ENCODE results near the gene RRP12. TPM values are rescaled to one million over a fixed set of nuclear protein-coding genes. Genes with fewer than 3 reads are reported as not detected.

Gene RRP12
- total RNA-seq, 1 donor, result 15.9 TPM

DNA sequence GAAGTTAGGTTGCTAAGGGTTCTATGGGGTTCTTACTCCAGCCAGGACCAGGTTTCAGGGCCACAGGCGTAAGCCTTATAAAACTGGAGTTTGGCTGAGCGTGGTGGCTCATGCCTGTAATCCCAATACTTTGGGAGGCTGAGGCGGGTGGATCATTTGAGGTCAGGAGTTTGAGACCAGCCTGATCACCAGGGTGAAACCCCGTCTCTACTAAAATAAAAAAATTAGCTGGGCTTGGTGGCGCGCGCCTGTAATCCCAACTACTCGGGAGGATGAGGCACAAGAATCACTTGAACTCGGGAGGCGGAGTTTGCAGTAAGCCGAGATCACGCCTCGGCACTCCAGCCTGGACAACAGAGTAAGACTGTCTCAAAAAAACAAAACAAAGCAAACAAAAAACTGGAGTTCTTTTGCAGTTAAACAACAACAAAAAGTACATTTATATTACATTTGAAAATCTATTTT is 347 bp upstream of the RRP12 start:
- peaks cover 18% of the 10 kb centered on the region for H3K36me3 ChIP-seq (ENCODE audit: insufficient read depth, low read length)
- TF ChIP-seq, protein P1, sequence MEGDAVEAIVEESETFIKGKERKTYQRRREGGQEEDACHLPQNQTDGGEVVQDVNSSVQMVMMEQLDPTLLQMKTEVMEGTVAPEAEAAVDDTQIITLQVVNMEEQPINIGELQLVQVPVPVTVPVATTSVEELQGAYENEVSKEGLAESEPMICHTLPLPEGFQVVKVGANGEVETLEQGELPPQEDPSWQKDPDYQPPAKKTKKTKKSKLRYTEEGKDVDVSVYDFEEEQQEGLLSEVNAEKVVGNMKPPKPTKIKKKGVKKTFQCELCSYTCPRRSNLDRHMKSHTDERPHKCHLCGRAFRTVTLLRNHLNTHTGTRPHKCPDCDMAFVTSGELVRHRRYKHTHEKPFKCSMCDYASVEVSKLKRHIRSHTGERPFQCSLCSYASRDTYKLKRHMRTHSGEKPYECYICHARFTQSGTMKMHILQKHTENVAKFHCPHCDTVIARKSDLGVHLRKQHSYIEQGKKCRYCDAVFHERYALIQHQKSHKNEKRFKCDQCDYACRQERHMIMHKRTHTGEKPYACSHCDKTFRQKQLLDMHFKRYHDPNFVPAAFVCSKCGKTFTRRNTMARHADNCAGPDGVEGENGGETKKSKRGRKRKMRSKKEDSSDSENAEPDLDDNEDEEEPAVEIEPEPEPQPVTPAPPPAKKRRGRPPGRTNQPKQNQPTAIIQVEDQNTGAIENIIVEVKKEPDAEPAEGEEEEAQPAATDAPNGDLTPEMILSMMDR (IDR thresholded peaks at IDR 0.05; ENCODE audit: extremely low read depth, low read depth, low read length), result no peak
- peaks cover 13% of the 10 kb centered on the region for H3K79me2 ChIP-seq (ENCODE audit: insufficient read depth, low read length)
- no peaks in the 10 kb centered on the region for H3K27me3 ChIP-seq (ENCODE audit: insufficient read depth, low read length)
- H4K20me1 ChIP-seq (ENCODE audit: insufficient read depth, low read length), result peaks cover 3% of the 10 kb centered on the region
- H3K27ac ChIP-seq (ENCODE audit: low read depth, low read length), result peak overlapping the region; percentile 97
- DNase-seq (ENCODE audit: insufficient read length, low spot score, missing footprints), result no peak
- peaks cover 7% of the 10 kb centered on the region for H3K4me1 ChIP-seq (ENCODE audit: insufficient read depth, low read length)
- H2AFZ ChIP-seq (ENCODE audit: low read length), result peak overlapping the region; percentile 87
- H3K4me2 ChIP-seq (ENCODE audit: insufficient read depth, low read length), result peak overlapping the region; percentile 100
- H3K9me3 ChIP-seq (ENCODE audit: low read depth, low read length), result no peaks in the 10 kb centered on the region
- H3K4me3 ChIP-seq (ENCODE audit: insufficient read depth, low read length), result peak overlapping the region; percentile 97

DNA sequence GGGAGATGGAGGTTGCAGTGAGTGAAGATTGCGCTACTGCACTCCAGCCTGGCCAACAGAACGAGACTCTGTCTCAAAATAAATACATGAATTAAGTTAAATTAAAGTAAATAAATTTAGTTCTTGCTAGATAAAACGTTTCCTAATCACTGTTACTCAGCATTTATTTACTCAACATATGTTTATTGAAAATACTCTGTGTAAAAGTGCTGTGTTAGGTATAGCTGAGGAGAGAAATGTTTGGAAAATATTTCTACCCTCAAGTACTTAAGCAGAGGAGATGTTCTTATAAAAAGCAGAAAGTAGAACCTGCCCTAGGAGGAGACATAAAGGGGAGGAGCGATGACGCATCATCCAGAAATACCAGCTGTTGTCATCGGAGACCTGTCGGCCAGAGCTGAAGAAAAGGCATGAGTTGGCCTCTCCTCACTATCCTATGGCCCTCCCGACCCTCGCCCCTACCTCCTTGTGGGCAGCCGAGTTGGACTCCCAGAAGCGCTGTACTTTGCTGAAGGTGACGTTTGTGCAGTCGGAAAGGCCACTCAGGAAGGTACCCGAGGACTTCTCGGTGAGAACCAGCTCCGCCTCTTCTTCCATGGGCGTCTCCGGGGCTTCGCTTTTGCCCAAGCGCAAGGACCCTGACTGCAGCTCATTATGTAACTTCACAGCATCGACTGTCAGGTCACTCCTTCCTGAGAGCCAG is 1.1 kb downstream of the RRP12 start:
- Histone ChIP-seq H3K27me3 (ENCODE audit: insufficient read depth, low read length) (no peaks in the 10 kb centered on the region), H3K4me3 (ENCODE audit: insufficient read depth, low read length) (peak overlapping the region; percentile 97), H3K36me3 (ENCODE audit: insufficient read depth, low read length) (peaks cover 25% of the 10 kb centered on the region), H4K20me1 (ENCODE audit: insufficient read depth, low read length) (peaks cover 3% of the 10 kb centered on the region), H3K27ac (ENCODE audit: low read depth, low read length) (peak overlapping the region; percentile 97), H3K79me2 (ENCODE audit: insufficient read depth, low read length) (peaks cover 13% of the 10 kb centered on the region), H3K4me2 (ENCODE audit: insufficient read depth, low read length) (peak overlapping the region; percentile 100), H3K4me1 (ENCODE audit: insufficient read depth, low read length) (peaks cover 7% of the 10 kb centered on the region), H2AFZ (ENCODE audit: low read length) (peak overlapping the region; percentile 87), H3K9me3 (ENCODE audit: low read depth, low read length) (no peaks in the 10 kb centered on the region)
- TF ChIP-seq, protein P1 (IDR thresholded peaks at IDR 0.05; ENCODE audit: extremely low read depth, low read depth, low read length), result no peak
- DNase-seq (ENCODE audit: insufficient read length, low spot score, missing footprints), result peak; percentile 87

DNA sequence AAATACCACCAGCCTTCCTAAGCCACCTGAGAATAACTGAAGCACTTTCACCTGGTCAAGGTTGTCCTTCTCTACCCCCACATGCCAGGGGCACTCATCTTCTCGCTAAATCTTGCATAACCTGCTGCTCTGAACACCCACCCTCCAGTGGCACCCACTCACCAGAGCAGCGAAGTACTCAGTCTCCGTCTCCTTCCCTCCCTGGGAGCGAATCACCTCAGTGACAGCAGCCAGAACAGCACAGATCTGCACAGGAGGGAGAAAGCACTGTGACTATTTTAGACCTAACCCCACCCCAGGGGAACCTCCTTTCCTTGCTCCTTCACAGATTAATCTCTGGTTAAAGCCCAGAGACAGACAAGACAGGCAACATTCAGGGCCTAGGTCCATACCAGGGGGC is 5.1 kb downstream of the RRP12 start:
- DNase-seq (ENCODE audit: insufficient read length, low spot score, missing footprints), result no peak
- TF ChIP-seq, protein P1 (IDR thresholded peaks at IDR 0.05; ENCODE audit: extremely low read depth, low read depth, low read length), result no peak
- Histone ChIP-seq H3K79me2 (ENCODE audit: insufficient read depth, low read length) (peaks cover 13% of the 10 kb centered on the region), H3K4me3 (ENCODE audit: insufficient read depth, low read length) (no peak overlapping the region), H3K4me2 (ENCODE audit: insufficient read depth, low read length) (no peak overlapping the region), H3K4me1 (ENCODE audit: insufficient read depth, low read length) (peaks cover 7% of the 10 kb centered on the region), H4K20me1 (ENCODE audit: insufficient read depth, low read length) (peaks cover 3% of the 10 kb centered on the region), H3K9me3 (ENCODE audit: low read depth, low read length) (no peaks in the 10 kb centered on the region), H3K27ac (ENCODE audit: low read depth, low read length) (no peak overlapping the region), H3K36me3 (ENCODE audit: insufficient read depth, low read length) (peaks cover 48% of the 10 kb centered on the region), H3K27me3 (ENCODE audit: insufficient read depth, low read length) (no peaks in the 10 kb centered on the region), H2AFZ (ENCODE audit: low read length) (no peak overlapping the region)

DNA sequence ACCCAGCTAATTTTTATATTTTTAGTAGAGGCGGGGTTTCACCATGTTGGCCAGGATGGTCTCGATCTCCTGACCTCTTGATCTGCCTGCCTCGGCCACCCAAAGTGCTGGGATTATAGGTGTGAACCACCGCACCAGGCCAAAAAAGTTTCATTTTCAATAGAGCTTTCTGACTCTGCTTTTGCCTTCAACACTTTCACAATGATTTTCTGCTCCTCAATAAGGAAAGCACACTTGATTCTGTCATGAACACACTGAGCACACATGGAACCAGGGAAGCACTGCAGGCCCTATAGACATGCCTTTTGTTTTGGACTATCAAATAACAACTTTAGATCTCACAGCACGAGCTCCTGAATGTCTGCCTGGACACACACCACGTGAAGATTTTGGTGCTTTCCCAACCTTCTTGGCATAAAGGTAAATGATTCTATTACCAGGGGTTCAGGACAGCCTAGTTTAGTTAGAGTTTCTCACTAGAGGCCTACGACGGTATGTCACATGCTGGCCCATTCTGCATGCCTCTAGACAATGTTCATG is 8.0 kb downstream of the RRP12 start:
- Histone ChIP-seq H3K4me2 (ENCODE audit: insufficient read depth, low read length) (no peak overlapping the region), H3K27me3 (ENCODE audit: insufficient read depth, low read length) (no peaks in the 10 kb centered on the region), H4K20me1 (ENCODE audit: insufficient read depth, low read length) (no peaks in the 10 kb centered on the region), H3K79me2 (ENCODE audit: insufficient read depth, low read length) (no peaks in the 10 kb centered on the region), H3K4me3 (ENCODE audit: insufficient read depth, low read length) (no peak overlapping the region), H3K27ac (ENCODE audit: low read depth, low read length) (no peak overlapping the region), H2AFZ (ENCODE audit: low read length) (no peak overlapping the region), H3K9me3 (ENCODE audit: low read depth, low read length) (no peaks in the 10 kb centered on the region), H3K36me3 (ENCODE audit: insufficient read depth, low read length) (peaks cover 60% of the 10 kb centered on the region), H3K4me1 (ENCODE audit: insufficient read depth, low read length) (no peaks in the 10 kb centered on the region)
- no peak for DNase-seq (ENCODE audit: insufficient read length, low spot score, missing footprints)
- TF ChIP-seq, protein P1 (IDR thresholded peaks at IDR 0.05; ENCODE audit: extremely low read depth, low read depth, low read length), result no peak

Measured in osteoblast (primary cell).